HL-60 (cell line): Measurements from ENCODE around the gene KCMF1.

ENCODE experiments used
- CTCF ChIP-seq: IDR thresholded peaks from one replicate; pipeline ENCODE4 v1.5.1; 2011; ENCODE audit warnings: low read length, control low read depth, inconsistent platforms; ENCODE audit not compliant: insufficient read depth
- POLR2AphosphoS5 ChIP-seq: IDR thresholded peaks from 2 replicates; pipeline ENCODE4 v1.6.1; 2012; ENCODE audit warnings: low read depth

- TF ChIP-seq CTCF (no peak), POLR2AphosphoS5 (no peak)
These were observed 45.5 kb downstream of the KCMF1 start for GRCh38 chr2:85016446-85016845.
